SK-N-SH (cell line): ENCODE results near the gene WNK2. TPM values are rescaled to one million over a fixed set of nuclear protein-coding genes. Genes with fewer than 3 reads are reported as not detected.
A peak's percentile ranks its signal among the peaks of the same experiment; 100 is the strongest.

Experiments
- CTCF ChIA-PET: fragments of 300-600, 350-600 bp; formaldehyde crosslinking; extraction: SDS; loops from one replicate; lab custom pipeline; 2021; lab: Yijun Ruan, JAX
- POLR2A ChIA-PET: fragments of 350-600 bp; sonication (Branson Sonifier 250); formaldehyde crosslinking; extraction: SDS; loops from one replicate; lab custom pipeline; 2020; ENCODE audit warnings: antibody characterized with exemption, inconsistent platforms; lab: Yijun Ruan, JAX
- DNase-seq: peaks from one replicate; pipeline ENCODE4 v3.0.0; 2012
- H2AFZ ChIP-seq: fragments of 200-600 bp; sonication (generic); 2 replicates; pipeline ENCODE4 v1.8.1; 2016; ENCODE audit warnings: antibody characterized with exemption, mild to moderate bottlenecking, low read depth
- H3F3A ChIP-seq: fragments of 200-600 bp; sonication (generic); replicated peaks from 2 replicates; pipeline ENCODE3; 2016; ENCODE audit warnings: antibody characterized with exemption, mild to moderate bottlenecking; ENCODE audit not compliant: insufficient read depth
- H3K27ac ChIP-seq, 2 experiments: fragments of 200-500 bp in 1 of 2; fragments of 200-600 bp in 1 of 2; sonication (Bioruptor generic) in 1 of 2; sonication (generic), shearing (Covaris generic) in 1 of 2; 2 replicates each; pipeline versions ENCODE4 v1.5.1 to v1.6.1; 2014 to 2016; ENCODE audit warnings: low read depth in 2 of 2, inconsistent platforms in 1 of 2, low read length in 1 of 2, mild to moderate bottlenecking in 1 of 2, mixed read lengths in 1 of 2
- H3K27me3 ChIP-seq: fragments of 200-600 bp; sonication (generic), shearing (Covaris generic); 2 replicates; pipeline ENCODE4 v1.6.1; 2016; ENCODE audit warnings: mixed run types; ENCODE audit not compliant: insufficient read depth
- H3K36me3 ChIP-seq, 2 experiments: fragments of 200-500 bp in 1 of 2; fragments of 200-600 bp in 1 of 2; sonication (Bioruptor generic) in 1 of 2; sonication (generic) in 1 of 2; replicated peaks in 1 of 2; 2 replicates each; pipeline versions ENCODE3 to v1.5.1; 2014 to 2016; ENCODE audit warnings: low read length in 1 of 2, mild to moderate bottlenecking in 1 of 2; ENCODE audit not compliant: insufficient read depth in 2 of 2, control insufficient read depth in 1 of 2
- H3K4me1 ChIP-seq, 2 experiments: fragments of 200-500 bp in 1 of 2; fragments of 200-600 bp in 1 of 2; sonication (Bioruptor generic) in 1 of 2; sonication (generic), shearing (Covaris generic) in 1 of 2; 2 replicates each; pipeline versions ENCODE4 v1.5.1 to v1.6.1; 2014 to 2016; ENCODE audit warnings: low read depth in 1 of 2, low read length in 1 of 2, mixed run types in 1 of 2; ENCODE audit not compliant: insufficient read depth in 2 of 2, control insufficient read depth in 1 of 2
- H3K4me2 ChIP-seq: fragments of 200-600 bp; sonication (generic), shearing (Covaris generic); 2 replicates; pipeline ENCODE4 v1.6.1; 2017; ENCODE audit warnings: mixed run types
- H3K4me3 ChIP-seq, 2 experiments: fragments of 200-500 bp in 1 of 2; fragments of 200-600 bp in 1 of 2; sonication (Bioruptor generic) in 1 of 2; sonication (generic), shearing (Covaris generic) in 1 of 2; 2 replicates each; pipeline versions ENCODE4 v1.5.1 to v1.8.1; 2014 to 2016; ENCODE audit warnings: low read depth in 2 of 2, inconsistent platforms in 1 of 2, low read length in 1 of 2, mild to moderate bottlenecking in 1 of 2, mixed read lengths in 1 of 2, moderate library complexity in 1 of 2
- H3K79me2 ChIP-seq: fragments of 200-600 bp; sonication (generic); 2 replicates; pipeline ENCODE4 v1.8.1; 2017; ENCODE audit warnings: mild to moderate bottlenecking; ENCODE audit not compliant: insufficient read depth
- H3K9ac ChIP-seq: fragments of 200-600 bp; sonication (generic); 2 replicates; pipeline ENCODE4 v1.6.1; 2017; ENCODE audit warnings: mixed run types
- H3K9me2 ChIP-seq: fragments of 200-600 bp; sonication (generic); 2 replicates; pipeline ENCODE4 v1.6.1; 2017; ENCODE audit warnings: mixed run types
- H3K9me3 ChIP-seq: fragments of 200-600 bp; sonication (generic); 2 replicates; pipeline ENCODE4 v1.6.1; 2017; ENCODE audit warnings: mixed run types, mild to moderate bottlenecking, moderate library complexity
- H4K20me1 ChIP-seq: fragments of 200-600 bp; sonication (generic); 2 replicates; pipeline ENCODE4 v1.6.1; 2017; ENCODE audit warnings: mild to moderate bottlenecking, mixed run types; ENCODE audit not compliant: insufficient read depth
- CHD2 ChIP-seq: fragments of 150-350 bp; IDR thresholded peaks from 2 replicates; pipeline ENCODE4 v1.6.1; 2018; ENCODE audit warnings: low read length; ENCODE audit not compliant: partially characterized antibody
- ELF1 ChIP-seq: IDR thresholded peaks from 2 replicates; pipeline ENCODE4 v1.4.0; 2012
- EP300 ChIP-seq, 2 experiments: IDR thresholded peaks; 2 replicates each; pipeline versions ENCODE4 v1.4.0 to v1.6.1; 2012; ENCODE audit warnings: borderline replicate concordance in 1 of 2, low read depth in 1 of 2, low read length in 1 of 2
- FOSL2 ChIP-seq: IDR thresholded peaks from 2 replicates; pipeline ENCODE4 v1.4.0; 2012; ENCODE audit warnings: low read depth, mild to moderate bottlenecking, moderate library complexity, borderline replicate concordance
- FOXJ3 ChIP-seq: sonication (generic); formaldehyde crosslinking; IDR thresholded peaks from 2 replicates; pipeline ENCODE4 v1.5.1; 2020; ENCODE audit warnings: mild to moderate bottlenecking, missing genetic modification reagents
- FOXM1 ChIP-seq: IDR thresholded peaks from 2 replicates; pipeline ENCODE4 v1.4.0; 2012; ENCODE audit warnings: low read depth, mild to moderate bottlenecking
- MAX ChIP-seq: IDR thresholded peaks from 2 replicates; pipeline ENCODE4 v1.4.0; 2012; ENCODE audit warnings: low read depth
- MEF2A ChIP-seq: IDR thresholded peaks from 2 replicates; pipeline ENCODE4 v1.4.0; 2012; ENCODE audit warnings: low read depth, borderline replicate concordance
- MXI1 ChIP-seq: IDR thresholded peaks from 2 replicates; pipeline ENCODE4 v1.6.1; 2012; ENCODE audit warnings: mild to moderate bottlenecking, low read depth, low read length, improper control_type of control experiment
- NFIC ChIP-seq: IDR thresholded peaks from 2 replicates; pipeline ENCODE4 v1.4.0; 2012; ENCODE audit warnings: borderline replicate concordance
- NRF1 ChIP-seq: IDR thresholded peaks from 2 replicates; pipeline ENCODE4 v1.6.1; 2012; ENCODE audit warnings: low read depth, mild to moderate bottlenecking, low read length
- PBX3 ChIP-seq: IDR thresholded peaks from 2 replicates; pipeline ENCODE4; 2012
- RAD21 ChIP-seq: IDR thresholded peaks from 2 replicates; pipeline ENCODE4 v1.6.1; 2012; ENCODE audit warnings: mild to moderate bottlenecking, low read length
- RXRA ChIP-seq: IDR thresholded peaks from 2 replicates; pipeline ENCODE4 v1.4.0; 2012; ENCODE audit warnings: low read depth, mild to moderate bottlenecking, borderline replicate concordance
- SIN3A ChIP-seq: IDR thresholded peaks from 2 replicates; pipeline ENCODE4 v1.6.1; 2012; ENCODE audit warnings: low read depth, mild to moderate bottlenecking, low read length, moderate library complexity, borderline replicate concordance
- SMC3 ChIP-seq: IDR thresholded peaks from 2 replicates; pipeline ENCODE4 v1.6.1; 2012; ENCODE audit warnings: low read depth, low read length, improper control_type of control experiment
- TCF12 ChIP-seq: IDR thresholded peaks from 2 replicates; pipeline ENCODE4 v1.4.0; 2012
- WGBS: methylation state at CpG from one replicate; pipeline ENCODE4 v1.1.6; 2017; ENCODE audit warnings: low lambda C conversion rate; 5-methylcytosine and 5-hydroxymethylcytosine counted together
- polyA plus RNA-seq, 3 experiments: library from polyadenylated mRNA; depleted of rRNA; stranded (reverse); fragments of >200 nt; gene quantifications; 2 replicates each; pipeline ENCODE4 v1.2.3, GENCODE V29; 2012

The WNK2 gene
- polyA plus RNA-seq, 1 of the 3 experiments (the other 2 are of a cell fraction), result 0.12 TPM

- Histone ChIP-seq H3K9me3 (no peaks in the 10 kb centered on the region), H3K4me2 (no peak overlapping the region), H3K27ac (peak overlapping the region in 1 of 2 experiments; percentile 78; a peak in 1 of 4 replicates), H3K9me2 (no peaks in the 10 kb centered on the region), H3K4me1 (peaks cover 0 to 56% of the 10 kb centered on the region in 2 experiments; a peak in 1 of 4 replicates), H3K27me3 (no peaks in the 10 kb centered on the region), H3K79me2 (no peaks in the 10 kb centered on the region), H3K9ac (no peak overlapping the region), H3K36me3 (no peaks in the 10 kb centered on the region), H4K20me1 (no peaks in the 10 kb centered on the region), H3F3A (no peaks in the 10 kb centered on the region), H3K4me3 (no peak overlapping the region), H2AFZ (no peak overlapping the region)
- no peak for DNase-seq
- no peak for TF ChIP-seq PBX3
- no peak for TF ChIP-seq NFIC
- TF ChIP-seq MEF2A, result no peak
- no peak for TF ChIP-seq FOXJ3 (CRISPR knock-in tag)
- no peak for TF ChIP-seq RAD21
- no peak for TF ChIP-seq MAX
- TF ChIP-seq SIN3A, result no peak
- TF ChIP-seq FOSL2, result no peak
- no peak for TF ChIP-seq ELF1
- TF ChIP-seq MXI1, result no peak
- TF ChIP-seq RXRA, result no peak
- TF ChIP-seq NRF1, result no peak
- TF ChIP-seq FOXM1, result no peak
- TF ChIP-seq EP300 (IDR thresholded peaks at IDR 0.05; ENCODE audit: borderline replicate concordance in 1 of 2, low read depth in 1 of 2, low read length in 1 of 2), result no peak
- TF ChIP-seq SMC3, result no peak
- TF ChIP-seq CHD2, result no peak
- 80% methylated on average over 10 of the region's 10 CpGs for WGBS
- CTCF ChIA-PET, result interaction anchor here (0.6 to 2.3 kb wide), 4 partner anchors 10 to 123 kb away, joined by 3 to 7 read pairs (median 3); no protein-coding TSS in a partner anchor
- POLR2A ChIA-PET, result no interaction called here
Observed at GRCh38 chr9:93231716-93232115, 47.8 kb downstream of the WNK2 start.

- no peak overlapping the region for H3K27ac ChIP-seq
- H2AFZ ChIP-seq, result no peak overlapping the region
- H3K27me3 ChIP-seq, result no peaks in the 10 kb centered on the region
- H3K4me2 ChIP-seq, result no peak overlapping the region
- H3F3A ChIP-seq, result no peaks in the 10 kb centered on the region
- no peak for TF ChIP-seq TCF12
- TF ChIP-seq, all 33 proteins: peak for 0
- DNase-seq, result no peak
- no peaks in the 10 kb centered on the region for H4K20me1 ChIP-seq
- POLR2A ChIA-PET, result no interaction called here
- peaks cover 0 to 57% of the 10 kb centered on the region in 2 experiments; a peak in 1 of 4 replicates for H3K4me1 ChIP-seq
- H3K9me2 ChIP-seq, result no peaks in the 10 kb centered on the region
- no peaks in the 10 kb centered on the region for H3K36me3 ChIP-seq
- no peak overlapping the region for H3K4me3 ChIP-seq
- WGBS, result 73% methylated on average over 6 of the region's 12 CpGs
- H3K79me2 ChIP-seq, result no peaks in the 10 kb centered on the region
- CTCF ChIA-PET, result interaction anchor here (0.7 to 2.3 kb wide), 4 partner anchors 71 to 124 kb away, joined by 3 to 7 read pairs (median 3); no protein-coding TSS in a partner anchor
- no peaks in the 10 kb centered on the region for H3K9me3 ChIP-seq
- H3K9ac ChIP-seq, result no peak overlapping the region
Observed at GRCh38 chr9:93232388-93232960, 48.5 kb downstream of the WNK2 start.
